GM18511 (cell line): ENCODE results near the gene SLC49A4.

Experiments
- ATAC-seq: cut with Tn5 transposase; IDR thresholded peaks from one replicate; pipeline ENCODE4 v1.9.1; 2021; ENCODE audit warnings: mild to moderate bottlenecking, moderate library complexity; ENCODE audit not compliant: unreplicated experiment

SLC49A4 gene

DNA sequence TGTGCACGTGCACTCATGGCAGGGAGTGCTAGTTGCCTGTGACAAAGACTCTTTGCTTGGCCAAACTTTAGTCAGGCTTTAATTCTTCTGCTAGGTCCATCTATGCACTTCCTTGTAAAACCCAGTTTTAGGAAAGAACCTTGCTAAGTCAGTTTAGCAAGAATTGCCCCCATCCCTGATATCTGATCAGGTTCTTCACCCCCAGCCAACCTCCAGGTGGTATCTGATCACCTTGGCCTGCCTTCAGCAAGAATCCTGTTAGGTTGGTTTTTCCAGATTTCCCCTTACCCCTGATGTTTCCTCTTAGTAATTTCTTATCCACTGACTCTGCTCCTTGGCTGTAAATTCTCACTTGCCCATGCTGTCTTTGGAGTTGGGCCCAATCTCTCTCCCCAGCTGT is 9.6 kb upstream of the SLC49A4 start:
- ATAC-seq = no peak

DNA sequence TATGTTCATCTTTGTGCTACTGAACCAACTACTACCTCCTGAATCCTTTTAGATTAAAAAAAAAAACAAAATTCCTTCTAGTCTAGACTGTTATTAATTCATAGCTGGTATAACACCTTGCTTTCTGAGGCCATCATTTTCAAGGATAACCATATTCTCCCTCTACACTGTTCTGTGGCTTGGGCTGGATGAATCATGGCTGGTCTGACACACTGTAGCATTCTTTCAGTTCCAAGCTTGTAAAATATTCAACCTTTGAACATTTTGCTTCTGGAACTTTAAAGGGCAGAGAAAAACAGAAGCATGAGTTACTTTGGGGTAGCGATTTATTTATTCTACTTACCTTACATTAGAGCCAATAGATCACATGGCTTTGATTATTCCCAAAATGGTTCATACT is 8.8 kb upstream of the SLC49A4 start:
- no peak for ATAC-seq

DNA sequence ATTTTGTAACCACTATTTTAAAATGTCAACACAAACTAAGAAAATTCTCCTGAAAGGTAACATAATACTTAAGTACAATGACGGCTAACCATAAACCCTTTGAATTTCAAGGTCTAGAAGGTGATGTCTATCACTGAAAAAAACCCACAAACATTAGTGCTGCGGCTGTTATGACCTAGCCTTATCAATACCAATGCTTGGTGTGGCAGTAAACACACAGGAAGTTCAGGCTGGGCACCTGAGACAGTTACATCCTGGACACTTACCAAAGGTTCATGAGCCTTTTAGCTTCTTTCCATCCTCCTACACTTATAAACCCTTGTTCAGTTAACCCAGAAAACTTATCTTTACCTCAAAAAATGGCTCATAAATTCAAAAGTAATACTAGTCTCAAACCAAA is 7.0 kb upstream of the SLC49A4 start:
- ATAC-seq = no peak

DNA sequence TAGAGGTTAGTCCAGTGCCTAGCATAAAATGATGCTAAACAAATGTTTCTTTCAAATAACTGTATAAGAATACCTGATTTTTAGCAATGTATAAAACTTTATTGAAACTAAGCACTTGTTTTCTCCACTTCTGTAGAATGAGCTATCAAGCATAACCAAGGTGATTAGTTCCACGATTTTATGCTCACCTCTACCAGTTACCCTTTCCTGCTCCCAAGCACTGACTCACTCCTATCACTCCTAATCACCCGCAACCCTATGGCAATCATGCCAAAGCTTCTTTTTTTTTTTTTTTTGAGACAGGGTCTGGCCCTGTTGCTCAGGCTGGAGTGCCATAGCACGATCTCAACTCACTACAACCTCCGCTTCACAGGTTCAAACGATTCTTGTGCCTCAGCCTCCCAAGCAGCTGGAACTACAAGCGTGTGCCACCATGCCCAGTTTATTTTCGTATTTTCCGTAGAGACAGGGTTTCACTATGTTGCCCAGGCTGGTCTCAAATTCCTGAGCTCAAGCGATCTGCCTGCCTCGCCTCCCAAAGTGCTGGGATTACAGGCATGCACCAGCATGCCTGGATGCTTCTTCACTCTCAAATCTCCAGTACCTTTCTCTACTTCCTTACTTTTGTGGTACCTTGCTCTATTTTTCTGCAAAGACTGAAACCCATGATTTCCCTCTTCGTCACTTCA is 5.1 kb upstream of the SLC49A4 start:
- no peak for ATAC-seq

DNA sequence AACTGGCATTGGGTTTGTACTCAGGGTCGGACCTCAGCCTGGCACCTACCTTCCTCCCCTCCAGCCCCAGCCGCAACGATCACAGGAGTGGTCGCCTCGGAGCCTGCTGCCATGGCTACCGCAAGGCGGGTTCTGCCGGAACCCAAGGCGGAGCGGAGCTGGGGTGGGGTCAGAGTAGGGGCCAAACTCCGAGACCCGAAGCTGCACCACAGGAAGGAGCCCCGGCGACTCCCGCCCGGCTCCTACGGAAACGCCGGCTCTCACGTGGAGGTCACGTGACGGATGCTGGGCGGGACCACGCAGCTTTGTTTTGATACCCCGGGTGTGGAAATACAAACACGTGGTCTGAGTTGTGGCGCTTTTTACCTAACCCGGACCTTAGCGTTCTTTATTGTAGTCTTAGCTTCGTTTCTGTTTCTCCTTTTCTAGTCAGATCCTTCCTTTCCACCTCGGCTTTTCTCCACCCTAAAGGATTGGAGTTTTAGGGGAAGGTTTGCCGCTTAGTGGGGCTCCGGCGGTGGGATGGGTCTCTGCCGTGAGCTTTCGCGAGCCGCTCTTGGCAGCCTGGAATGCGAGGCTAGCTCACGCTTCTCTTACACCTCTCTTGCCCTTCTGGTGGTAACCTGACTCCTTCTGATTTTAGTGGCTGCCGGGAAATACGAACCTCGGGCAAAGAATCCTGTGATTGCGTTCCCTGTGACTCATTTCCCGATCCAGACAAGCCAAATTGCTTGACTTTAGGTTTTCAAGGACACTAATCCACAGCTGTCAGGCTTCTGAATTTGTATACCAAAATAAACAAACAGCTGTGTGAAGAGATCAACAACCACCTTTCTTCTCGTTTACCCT is 1.1 kb upstream of the SLC49A4 start, which contains the start of gene HSPBAP1:
TSS of gene HSPBAP1 (minus strand) at position 264 of the 849 bp plus-strand sequence. CDS start at position 113, 151 bp downstream.
- peak; percentile 61 for ATAC-seq

DNA sequence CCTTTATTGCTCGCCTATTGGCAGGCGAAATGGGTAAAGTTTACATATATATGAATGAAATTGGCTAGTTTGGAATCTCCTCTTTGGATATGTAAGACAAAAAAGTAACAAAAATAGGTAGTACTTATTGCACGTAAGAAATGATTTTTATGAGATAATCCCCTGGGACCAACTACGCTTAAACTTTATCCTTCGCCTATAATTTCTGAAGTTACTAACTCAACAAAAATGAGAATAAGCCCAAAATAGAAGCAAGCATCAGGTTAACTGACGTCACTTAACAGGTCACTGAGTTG is 438 bp upstream of the SLC49A4 start:
- no peak for ATAC-seq

DNA sequence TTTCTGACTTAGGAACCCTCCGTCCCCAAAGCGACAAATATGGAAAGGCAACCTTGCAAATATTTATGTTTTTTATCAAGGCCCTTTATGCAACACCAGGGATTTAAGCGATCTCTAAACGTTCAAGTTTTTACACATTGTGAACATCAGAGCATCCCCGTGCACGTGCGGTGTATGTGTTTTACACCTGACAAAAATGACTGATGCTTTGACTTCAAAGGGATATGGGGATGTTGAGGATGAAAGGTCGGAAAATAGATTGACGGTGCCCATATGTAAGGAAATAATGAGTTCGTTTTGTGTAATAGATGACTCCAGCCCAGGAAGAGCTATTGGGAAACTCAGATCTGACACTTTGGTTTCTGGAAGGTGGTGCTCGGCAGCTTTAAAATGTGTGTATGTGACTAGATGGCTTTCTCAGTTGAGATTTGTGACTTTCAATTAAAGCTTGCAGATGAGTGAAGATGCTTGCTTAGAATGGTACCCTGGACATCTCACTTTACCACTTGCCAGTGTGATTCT is 866 bp downstream of the SLC49A4 start:
- no peak for ATAC-seq

DNA sequence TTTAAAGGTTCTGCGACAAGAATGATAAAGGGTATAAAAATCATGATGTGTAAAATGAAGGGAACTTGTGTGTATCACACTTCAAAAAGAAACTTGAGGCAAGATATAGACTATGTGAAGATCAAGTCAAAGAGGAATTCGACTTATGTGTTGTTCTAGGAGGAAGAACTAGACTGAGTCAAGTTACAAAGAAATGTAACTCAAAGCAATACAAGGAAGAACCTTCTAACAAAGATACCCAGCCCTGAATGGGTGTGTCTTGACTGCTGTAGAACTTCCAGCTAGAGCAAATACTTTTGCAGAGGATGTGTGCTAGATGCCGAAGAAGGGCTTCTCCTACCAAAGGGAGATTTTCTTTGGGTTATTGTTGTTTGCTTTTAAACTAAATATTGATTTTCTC is 2.4 kb downstream of the SLC49A4 start:
- no peak for ATAC-seq

DNA sequence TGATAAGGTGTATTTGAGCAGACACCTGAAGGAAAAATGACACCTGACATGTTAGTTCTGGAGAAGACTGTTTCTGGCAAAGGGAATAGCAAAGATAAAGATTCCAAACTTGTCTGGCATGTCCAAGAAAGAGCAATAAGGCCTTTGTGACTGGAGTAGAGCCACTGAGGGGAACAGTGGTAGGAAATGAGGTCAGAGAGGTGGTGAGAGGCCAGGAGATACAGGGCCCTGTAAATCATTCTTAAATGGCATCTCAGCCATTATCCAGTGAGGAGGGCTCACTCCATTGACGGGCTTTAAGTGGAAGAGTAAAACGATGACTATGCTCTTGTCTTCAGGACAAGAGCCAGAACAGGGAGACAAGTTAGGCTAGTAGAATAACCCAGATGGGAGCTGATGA is 4.5 kb downstream of the SLC49A4 start:
- no peak for ATAC-seq

DNA sequence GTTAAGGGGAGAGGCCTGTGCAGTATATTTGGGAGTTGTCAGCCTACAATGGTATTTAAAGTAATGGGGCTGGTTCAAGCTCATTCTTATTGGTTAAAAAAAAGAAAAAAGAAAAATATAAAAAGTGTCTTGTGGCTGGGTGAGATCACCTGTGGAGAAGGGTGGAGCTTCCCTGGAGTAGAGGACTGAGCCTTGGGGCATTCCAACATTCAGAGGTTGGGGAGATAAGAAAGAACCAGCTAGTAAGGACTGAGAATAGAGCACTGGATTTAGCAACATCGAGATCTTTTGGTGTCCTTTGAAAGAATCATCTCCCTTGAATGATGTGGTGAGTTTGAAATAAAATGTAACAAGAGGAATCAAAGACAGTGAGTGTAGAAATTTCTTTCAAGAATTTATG is 5.2 kb downstream of the SLC49A4 start:
- no peak for ATAC-seq

DNA sequence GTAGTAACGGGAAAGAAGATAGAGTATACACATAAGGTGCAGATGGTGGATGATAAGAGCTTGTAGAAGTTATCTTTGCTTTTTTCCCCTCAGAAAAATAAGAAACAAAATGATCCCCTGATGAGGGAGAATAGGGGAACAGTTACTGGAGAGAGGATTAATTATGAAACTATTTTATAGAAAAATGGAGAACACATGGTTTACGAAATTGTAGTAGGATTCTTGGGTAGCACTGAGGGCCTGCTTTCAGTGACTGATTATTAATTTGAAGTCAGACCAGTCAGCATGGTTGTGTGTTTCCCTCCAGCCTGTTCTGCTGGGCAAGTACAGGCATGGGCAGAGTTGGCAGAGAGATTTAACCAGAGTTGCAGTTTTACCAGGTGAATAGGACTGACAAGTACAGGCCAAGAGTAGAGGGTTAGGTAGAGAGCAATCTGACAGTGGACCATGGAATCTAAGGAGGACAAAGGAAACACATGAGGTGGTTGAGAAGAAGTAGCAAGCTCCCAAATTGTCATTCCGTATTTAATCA is 5.9 kb downstream of the SLC49A4 start:
- ATAC-seq = no peak

DNA sequence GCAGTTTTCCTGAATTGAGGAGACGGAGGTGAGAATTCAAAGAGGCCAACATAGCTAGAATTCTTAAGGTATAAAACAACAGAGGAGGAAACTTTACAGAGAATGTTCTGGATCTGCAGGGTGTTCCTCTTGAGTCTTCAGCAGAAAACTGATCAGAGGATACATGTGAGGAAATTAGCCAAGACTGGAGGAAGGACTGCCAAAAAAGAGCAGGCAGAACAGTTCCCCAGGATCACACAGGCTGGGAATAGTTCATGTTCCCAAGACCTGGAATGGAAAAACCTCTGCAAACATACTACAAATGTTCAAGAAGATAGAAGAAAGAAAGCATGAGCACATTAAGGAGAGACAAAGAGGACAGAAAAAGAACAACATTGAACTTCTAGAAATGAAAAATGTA is 7.5 kb downstream of the SLC49A4 start:
- ATAC-seq = no peak

DNA sequence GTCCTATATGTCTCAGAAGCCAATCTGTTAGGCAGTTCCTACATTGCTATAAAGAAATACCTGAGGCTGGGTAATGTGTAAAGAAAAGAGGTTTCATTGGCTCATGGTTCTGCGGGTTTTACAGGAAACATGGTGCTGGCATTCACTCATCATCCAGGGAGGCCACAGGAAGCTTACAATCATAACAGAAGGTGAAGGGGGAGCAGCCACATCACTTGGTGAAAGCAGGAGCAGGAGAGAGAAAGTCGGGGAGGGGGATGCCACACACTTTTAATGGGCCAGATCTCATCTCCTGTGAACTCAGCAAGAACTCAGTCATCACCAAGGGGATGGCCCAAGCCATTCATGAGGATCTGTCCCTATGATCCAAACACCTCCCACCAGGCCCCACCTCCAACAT is 9.1 kb downstream of the SLC49A4 start:
- ATAC-seq = no peak

DNA sequence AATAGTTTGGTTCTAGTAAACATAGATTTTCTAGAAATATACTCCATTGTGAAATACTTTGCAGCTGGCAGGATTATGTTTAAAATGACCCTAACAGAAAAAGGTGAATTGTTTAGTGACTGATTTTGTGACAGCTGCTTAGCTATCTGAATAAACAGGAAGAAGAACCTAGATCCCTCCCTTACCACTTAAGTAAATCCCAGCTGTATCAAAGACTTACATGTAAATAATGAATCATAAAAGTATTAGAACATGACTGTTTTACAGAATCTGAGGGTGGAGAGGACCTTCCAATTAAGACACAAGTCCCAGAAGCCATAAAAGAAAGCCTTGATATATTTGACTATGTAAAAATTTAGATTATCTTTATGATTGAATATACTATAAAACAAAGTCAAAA is 15.9 kb downstream of the SLC49A4 start:
- ATAC-seq = no peak

DNA sequence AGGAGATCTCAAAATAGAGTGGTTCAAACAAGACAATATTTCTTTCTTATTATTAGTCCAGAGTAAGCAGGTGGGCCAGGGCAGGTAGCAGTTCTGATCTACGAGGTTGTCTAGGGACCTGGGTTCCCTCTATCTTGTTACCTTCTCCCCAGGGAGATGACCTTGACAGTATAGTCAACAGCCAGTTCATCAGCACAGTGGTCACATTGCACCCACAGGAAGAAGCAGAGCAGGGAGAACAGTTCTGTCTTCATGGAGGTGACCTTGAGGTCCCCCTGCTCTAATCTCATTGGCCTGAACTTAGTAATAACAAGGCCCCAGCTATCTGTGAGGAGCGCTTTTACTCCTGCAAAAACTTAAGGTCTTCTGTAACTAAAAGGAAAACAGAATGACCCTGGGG is 21.7 kb downstream of the SLC49A4 start:
- no peak for ATAC-seq

DNA sequence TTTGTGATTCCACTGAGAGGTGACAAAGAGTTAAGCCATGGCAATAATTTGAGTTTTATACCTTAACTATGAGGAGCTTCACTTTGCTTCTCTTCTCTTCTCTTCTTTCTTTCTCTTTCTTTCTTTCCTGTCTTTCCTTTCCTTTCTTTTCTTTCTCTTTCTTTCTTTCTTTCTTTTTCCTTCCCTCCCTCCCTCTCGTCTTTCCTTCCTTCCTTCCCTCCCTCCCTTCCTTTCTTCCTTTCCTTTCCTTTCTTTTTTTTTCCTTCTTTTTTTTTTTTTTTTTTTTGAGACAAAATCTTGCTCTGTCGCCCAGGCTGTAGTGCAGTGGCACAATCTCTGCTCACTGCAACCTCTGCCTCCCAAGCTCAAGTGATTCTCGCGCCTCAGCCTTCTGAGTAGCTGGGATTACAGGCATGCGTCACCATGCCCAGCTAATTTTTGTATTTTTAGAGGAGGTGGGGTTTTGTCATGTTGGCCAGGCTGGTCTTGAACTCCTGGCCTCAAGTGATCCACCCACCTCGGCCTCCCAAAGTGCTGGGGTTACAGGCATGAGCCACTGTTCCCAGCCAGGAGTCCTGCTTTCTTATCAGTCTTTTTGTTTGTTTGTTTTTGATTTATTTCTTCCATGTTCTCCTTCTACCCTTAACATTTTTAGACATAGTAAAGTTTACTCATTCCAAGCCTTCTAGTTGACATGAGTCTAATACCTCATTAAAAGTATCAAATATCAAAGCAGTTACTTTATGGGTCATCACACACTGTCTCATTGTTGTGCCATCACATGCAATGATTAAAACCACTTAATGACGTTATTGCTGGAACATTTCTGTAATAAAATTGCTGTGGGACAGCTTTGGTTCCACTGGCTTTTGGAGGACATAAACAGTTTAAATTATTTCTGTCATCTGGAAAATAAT is 29.9 kb downstream of the SLC49A4 start:
- no peak for ATAC-seq

DNA sequence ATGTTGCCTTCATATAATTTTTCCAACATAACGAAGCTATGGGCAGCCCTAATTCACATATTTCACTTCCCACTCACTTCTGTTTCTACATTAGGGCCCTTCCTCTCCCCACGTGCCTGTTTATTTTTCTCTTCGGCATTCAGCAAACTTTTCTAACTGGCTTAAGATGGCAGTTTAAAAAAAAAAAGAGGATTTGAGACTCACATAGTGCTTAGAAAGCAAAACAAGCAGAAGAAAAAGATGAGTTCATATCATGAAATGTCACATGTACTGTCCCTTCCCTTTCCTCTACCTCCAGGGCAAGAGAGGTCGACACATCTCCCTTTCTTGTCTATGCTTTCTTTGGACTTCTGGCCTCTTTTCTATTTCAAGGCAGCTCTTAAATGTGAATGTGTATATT is 30.6 kb downstream of the SLC49A4 start:
- no peak for ATAC-seq

DNA sequence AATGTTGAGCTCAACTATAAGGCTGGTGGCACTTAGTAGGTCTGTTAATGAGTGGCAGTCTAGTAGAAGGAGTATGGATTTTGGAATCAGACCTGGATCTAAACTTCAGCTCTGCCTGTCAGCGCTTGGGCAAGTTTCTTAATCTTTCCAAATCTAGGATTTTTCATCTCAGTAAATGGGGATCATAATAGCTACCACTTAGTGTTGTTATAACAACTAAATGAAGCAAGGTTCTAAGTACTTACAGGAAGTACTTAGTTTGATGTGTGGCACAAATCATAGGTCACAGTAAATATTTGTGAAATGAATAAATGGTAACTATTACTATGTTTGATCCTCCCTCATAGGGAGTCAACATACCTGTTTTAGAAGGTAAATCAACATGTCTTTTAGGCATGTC is 31.4 kb downstream of the SLC49A4 start:
- no peak for ATAC-seq

DNA sequence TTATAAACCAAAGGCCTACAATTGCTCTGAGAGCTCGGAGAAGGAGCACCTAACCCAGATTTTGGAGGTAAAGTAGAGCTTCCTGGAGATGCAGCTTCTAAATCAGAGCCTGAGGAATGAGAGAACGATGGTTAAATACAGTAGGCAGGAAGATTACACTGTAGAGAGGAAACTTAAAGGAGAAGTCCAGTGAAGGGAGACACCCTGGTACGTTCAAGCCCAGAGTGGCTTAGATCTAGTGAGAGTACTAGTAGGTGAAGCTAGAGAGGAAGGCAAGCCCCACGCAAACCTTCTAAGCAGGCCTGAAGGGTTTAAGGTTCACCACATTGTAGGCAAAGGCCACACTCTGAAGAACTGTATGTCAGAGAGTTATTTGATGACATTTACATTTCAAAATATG is 33.4 kb downstream of the SLC49A4 start:
- ATAC-seq = no peak

DNA sequence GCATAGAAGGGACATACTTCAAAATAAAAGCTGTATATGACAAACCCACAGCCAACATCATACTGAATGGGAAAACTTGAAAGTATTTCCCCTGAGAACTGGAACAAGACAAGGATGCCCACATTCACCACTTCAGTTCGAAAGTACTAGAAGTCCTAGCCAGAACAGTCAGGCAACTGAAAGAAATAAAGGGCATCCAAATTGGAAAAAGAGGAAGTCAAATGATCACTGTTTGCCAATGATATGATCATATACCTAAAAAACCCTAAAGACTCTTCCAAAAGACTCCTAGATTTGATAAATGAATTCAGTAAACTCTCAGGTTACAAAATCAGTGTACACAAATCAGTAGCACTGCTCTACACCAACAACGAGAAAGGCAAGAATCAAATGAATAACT is 40.7 kb downstream of the SLC49A4 start:
- no peak for ATAC-seq

DNA sequence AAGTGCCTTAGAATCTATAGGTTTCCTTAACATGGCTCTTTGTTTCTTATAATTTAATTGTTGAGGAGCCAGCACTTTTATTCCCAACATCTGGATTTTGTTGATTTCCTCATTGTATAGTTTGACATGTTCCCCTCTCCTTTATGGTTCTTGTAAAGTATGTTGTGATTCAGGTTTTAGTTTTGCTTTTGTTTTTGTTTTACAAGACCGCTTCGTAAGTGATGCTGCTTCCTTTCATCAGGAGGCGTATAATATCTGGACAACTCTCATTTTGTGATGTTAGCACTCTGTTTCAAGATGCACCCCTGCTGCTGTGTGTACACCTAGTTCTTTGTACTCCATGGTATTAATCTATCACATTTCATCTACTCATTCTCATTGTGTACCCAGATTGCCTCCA is 48.7 kb downstream of the SLC49A4 start:
- ATAC-seq = no peak
